K562 (cell line): ENCODE data around the gene ATP5F1D. TPM values are rescaled to one million over a fixed set of nuclear protein-coding genes. Genes with fewer than 3 reads are reported as not detected.

Experiments used
- CHD2 ChIP-seq: IDR thresholded peaks from 2 replicates; pipeline ENCODE4 v1.6.1; 2011; ENCODE audit warnings: low read depth, low read length
- CTBP1 ChIP-seq: fragments of 450-650 bp; IDR thresholded peaks from 2 replicates; pipeline ENCODE4 v1.6.1; 2016; ENCODE audit warnings: borderline replicate concordance
- DDX20 ChIP-seq: fragments of 450-650 bp; IDR thresholded peaks from 2 replicates; pipeline ENCODE4 v1.6.1; 2016; ENCODE audit warnings: missing genetic modification characterization, low read depth, mild to moderate bottlenecking, missing compliant biosample characterization, moderate library complexity
- FOXA1 ChIP-seq: fragments of 450-650 bp; IDR thresholded peaks from 2 replicates; pipeline ENCODE4 v1.6.1; 2016; ENCODE audit warnings: mild to moderate bottlenecking, borderline replicate concordance
- IRF2 ChIP-seq: sonication (generic); formaldehyde crosslinking; IDR thresholded peaks from 2 replicates; pipeline ENCODE4 v1.8.1; 2022; ENCODE audit warnings: mild to moderate bottlenecking, missing genetic modification reagents
- NR4A1 ChIP-seq, 2 experiments: fragments of 250-450 bp in 1 of 2; fragments of 450-650 bp in 1 of 2; sonication (Bioruptor Pico) in 1 of 2; IDR thresholded peaks; 2 replicates each; pipeline versions ENCODE4 v1.4.0 to v1.6.1; 2016 to 2020; ENCODE audit warnings: mild to moderate bottlenecking in 2 of 2, missing compliant biosample characterization in 1 of 2, missing genetic modification characterization in 1 of 2, moderate library complexity in 1 of 2
- SMAD2 ChIP-seq: fragments of 150-350 bp; IDR thresholded peaks from 2 replicates; pipeline ENCODE4 v1.6.1; 2014; ENCODE audit warnings: low read depth, mild to moderate bottlenecking, low read length
- SP1 ChIP-seq: sonication (generic); formaldehyde crosslinking; IDR thresholded peaks from 2 replicates; pipeline ENCODE4 v1.8.1; 2022; ENCODE audit warnings: mild to moderate bottlenecking, missing genetic modification reagents
- STAG1 ChIP-seq: sonication (generic); formaldehyde crosslinking; IDR thresholded peaks from 2 replicates; pipeline ENCODE4 v1.5.0; 2020; ENCODE audit warnings: missing genetic modification reagents, borderline replicate concordance
- ZNF354B ChIP-seq: fragments of 250-450 bp; sonication (Bioruptor Pico); IDR thresholded peaks from 2 replicates; pipeline ENCODE4 v1.4.0; 2020
- ZZZ3 ChIP-seq: fragments of 450-650 bp; IDR thresholded peaks from 2 replicates; pipeline ENCODE4 v1.6.1; 2016; ENCODE audit warnings: antibody characterized with exemption, mild to moderate bottlenecking, moderate library complexity
- polyA plus RNA-seq, 8 experiments: library from polyadenylated mRNA; depleted of rRNA in 4 of 8; stranded (reverse) in 5 of 8; unstranded in 3 of 8; fragments of >200 nt; fragmentation: Nextera tagmentation in 2 of 8; fragmentation: Illumina TruSeq in 1 of 8; extraction: Ambion mirVana in 2 of 8; extraction: Trizol in 1 of 8; gene quantifications; 2 replicates each; pipeline versions ENCODE4 v1.2.1 to v1.2.3, GENCODE V29; 2011 to 2014; ENCODE audit warnings: inconsistent platforms in 1 of 8, missing spikeins in 1 of 8
- total RNA-seq, 7 experiments: library from RNA; depleted of rRNA in 6 of 7; stranded (reverse); fragments of >200 nt in 6 of 7; fragmentation: Illumina TruSeq in 2 of 7; extraction: Trizol in 2 of 7; gene quantifications; 2 replicates each; pipeline versions ENCODE4 v1.2.1 to v1.2.3, GENCODE V29; 2011 to 2021; ENCODE audit warnings: low replicate concordance in 1 of 7
- TF ChIP-seq, protein P1 (sequence below): sonication (generic); formaldehyde crosslinking; IDR thresholded peaks from 2 replicates; pipeline ENCODE4 v1.8.0; 2022; ENCODE audit warnings: missing genetic modification reagents, mild to moderate bottlenecking, borderline replicate concordance
- TF ChIP-seq, protein P2 (sequence below): sonication (generic); formaldehyde crosslinking; IDR thresholded peaks from 2 replicates; pipeline ENCODE4 v1.8.0; 2022; ENCODE audit warnings: missing genetic modification reagents, mild to moderate bottlenecking, moderate library complexity, borderline replicate concordance
- TF ChIP-seq, protein P3 (sequence below), 3 experiments: fragments of 200-800 bp in 1 of 3; sonication (Bioruptor generic) in 1 of 3; sonication (generic) in 1 of 3; formaldehyde crosslinking in 1 of 3; IDR thresholded peaks; 2 replicates each; pipeline versions ENCODE4 v1.6.1 to v1.8.0; 2016 to 2022; ENCODE audit warnings: mild to moderate bottlenecking in 2 of 3, missing compliant biosample characterization in 2 of 3, missing genetic modification characterization in 2 of 3, missing genetic modification reagents in 1 of 3
- TF ChIP-seq, protein P4 (sequence below): conservative IDR thresholded peaks from 2 replicates; pipeline ENCODE4 v1.6.1; 2011; ENCODE audit warnings: low read depth, mild to moderate bottlenecking, low read length; ENCODE audit not compliant: control insufficient read depth
- TF ChIP-seq, protein P5 (sequence below): IDR thresholded peaks from 2 replicates; pipeline ENCODE4 v1.6.1; 2011; ENCODE audit warnings: borderline replicate concordance, low read depth, mild to moderate bottlenecking, moderate library complexity, low read length; ENCODE audit not compliant: insufficient read depth, poor library complexity, severe bottlenecking

ATP5F1D gene
- total and polyA plus RNA-seq, 9 of the 15 experiments (the other 6 are each of a cell fraction or from before 2014, with no cell fraction given) = 3.9 to 409 (median 36.8) TPM

DNA sequence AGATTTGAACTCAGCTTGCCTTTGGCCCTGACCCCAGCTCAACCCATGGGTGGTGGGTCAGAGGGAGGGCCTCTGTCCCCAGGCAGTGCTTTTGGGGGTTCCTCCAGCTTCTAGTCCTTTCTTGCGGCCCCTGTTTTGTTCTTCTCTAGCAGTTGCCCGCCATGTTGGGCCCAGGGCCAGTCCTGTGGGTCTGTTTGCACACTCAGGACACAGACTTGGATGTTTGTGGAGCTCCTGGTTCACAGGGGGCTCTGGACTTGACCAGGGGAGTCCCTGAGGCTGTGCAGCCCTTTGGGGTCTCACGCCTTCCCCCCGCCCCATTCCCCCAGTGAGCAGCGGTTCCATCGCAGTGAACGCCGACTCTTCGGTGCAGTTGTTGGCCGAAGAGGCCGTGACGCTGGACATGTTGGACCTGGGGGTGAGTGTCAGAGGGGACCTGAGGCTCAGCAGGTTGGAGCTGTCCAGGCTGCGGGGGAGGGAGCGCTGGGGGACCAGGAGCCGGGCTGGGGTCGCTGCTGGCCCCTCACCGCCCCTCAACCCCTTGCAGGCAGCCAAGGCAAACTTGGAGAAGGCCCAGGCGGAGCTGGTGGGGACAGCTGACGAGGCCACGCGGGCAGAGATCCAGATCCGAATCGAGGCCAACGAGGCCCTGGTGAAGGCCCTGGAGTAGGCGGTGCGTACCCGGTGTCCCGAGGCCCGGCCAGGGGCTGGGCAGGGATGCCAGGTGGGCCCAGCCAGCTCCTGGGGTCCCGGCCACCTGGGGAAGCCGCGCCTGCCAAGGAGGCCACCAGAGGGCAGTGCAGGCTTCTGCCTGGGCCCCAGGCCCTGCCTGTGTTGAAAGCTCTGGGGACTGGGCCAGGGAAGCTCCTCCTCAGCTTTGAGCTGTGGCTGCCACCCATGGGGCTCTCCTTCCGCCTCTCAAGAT, 2.5 kb downstream of the ATP5F1D start (continued):
- TF ChIP-seq, protein P1, sequence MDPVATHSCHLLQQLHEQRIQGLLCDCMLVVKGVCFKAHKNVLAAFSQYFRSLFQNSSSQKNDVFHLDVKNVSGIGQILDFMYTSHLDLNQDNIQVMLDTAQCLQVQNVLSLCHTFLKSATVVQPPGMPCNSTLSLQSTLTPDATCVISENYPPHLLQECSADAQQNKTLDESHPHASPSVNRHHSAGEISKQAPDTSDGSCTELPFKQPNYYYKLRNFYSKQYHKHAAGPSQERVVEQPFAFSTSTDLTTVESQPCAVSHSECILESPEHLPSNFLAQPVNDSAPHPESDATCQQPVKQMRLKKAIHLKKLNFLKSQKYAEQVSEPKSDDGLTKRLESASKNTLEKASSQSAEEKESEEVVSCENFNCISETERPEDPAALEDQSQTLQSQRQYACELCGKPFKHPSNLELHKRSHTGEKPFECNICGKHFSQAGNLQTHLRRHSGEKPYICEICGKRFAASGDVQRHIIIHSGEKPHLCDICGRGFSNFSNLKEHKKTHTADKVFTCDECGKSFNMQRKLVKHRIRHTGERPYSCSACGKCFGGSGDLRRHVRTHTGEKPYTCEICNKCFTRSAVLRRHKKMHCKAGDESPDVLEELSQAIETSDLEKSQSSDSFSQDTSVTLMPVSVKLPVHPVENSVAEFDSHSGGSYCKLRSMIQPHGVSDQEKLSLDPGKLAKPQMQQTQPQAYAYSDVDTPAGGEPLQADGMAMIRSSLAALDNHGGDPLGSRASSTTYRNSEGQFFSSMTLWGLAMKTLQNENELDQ (CRISPR knock-in tag) = no peak
- TF ChIP-seq FOXA1 (no peak), DDX20 (tag) (no peak), SMAD2 (no peak), ZNF354B (CRISPR knock-in tag) (no peak), IRF2 (no peak), CTBP1 (no peak; the same call in 1 of the 2 replicates), STAG1 (peak; percentile 91), ZZZ3 (no peak), NR4A1 (CRISPR knock-in tag; IDR thresholded peaks at IDR 0.05) (no peak), NR4A1 (tag; IDR thresholded peaks at IDR 0.05) (0 out of 2 replicates have a peak, but pooled peaks have one; percentile 19), SP1 (CRISPR knock-in tag) (peak; percentile 71), CHD2 (no peak)
- TF ChIP-seq, protein P2, sequence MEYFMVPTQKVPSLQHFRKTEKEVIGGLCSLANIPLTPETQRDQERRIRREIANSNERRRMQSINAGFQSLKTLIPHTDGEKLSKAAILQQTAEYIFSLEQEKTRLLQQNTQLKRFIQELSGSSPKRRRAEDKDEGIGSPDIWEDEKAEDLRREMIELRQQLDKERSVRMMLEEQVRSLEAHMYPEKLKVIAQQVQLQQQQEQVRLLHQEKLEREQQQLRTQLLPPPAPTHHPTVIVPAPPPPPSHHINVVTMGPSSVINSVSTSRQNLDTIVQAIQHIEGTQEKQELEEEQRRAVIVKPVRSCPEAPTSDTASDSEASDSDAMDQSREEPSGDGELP (CRISPR knock-in tag) = peak; percentile 79
- TF ChIP-seq, protein P3, sequence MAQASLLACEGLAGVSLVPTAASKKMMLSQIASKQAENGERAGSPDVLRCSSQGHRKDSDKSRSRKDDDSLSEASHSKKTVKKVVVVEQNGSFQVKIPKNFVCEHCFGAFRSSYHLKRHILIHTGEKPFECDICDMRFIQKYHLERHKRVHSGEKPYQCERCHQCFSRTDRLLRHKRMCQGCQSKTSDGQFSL (CRISPR knock-in tag; IDR thresholded peaks at IDR 0.05) = peak; percentile 63; the same call in 1 of the 2 replicates
- TF ChIP-seq, protein P3 (tag; IDR thresholded peaks at IDR 0.05) = no peak
- TF ChIP-seq, protein P4, sequence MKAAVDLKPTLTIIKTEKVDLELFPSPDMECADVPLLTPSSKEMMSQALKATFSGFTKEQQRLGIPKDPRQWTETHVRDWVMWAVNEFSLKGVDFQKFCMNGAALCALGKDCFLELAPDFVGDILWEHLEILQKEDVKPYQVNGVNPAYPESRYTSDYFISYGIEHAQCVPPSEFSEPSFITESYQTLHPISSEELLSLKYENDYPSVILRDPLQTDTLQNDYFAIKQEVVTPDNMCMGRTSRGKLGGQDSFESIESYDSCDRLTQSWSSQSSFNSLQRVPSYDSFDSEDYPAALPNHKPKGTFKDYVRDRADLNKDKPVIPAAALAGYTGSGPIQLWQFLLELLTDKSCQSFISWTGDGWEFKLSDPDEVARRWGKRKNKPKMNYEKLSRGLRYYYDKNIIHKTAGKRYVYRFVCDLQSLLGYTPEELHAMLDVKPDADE = peak; percentile 73; the same call in 1 of the 2 replicates
- TF ChIP-seq, protein P5, sequence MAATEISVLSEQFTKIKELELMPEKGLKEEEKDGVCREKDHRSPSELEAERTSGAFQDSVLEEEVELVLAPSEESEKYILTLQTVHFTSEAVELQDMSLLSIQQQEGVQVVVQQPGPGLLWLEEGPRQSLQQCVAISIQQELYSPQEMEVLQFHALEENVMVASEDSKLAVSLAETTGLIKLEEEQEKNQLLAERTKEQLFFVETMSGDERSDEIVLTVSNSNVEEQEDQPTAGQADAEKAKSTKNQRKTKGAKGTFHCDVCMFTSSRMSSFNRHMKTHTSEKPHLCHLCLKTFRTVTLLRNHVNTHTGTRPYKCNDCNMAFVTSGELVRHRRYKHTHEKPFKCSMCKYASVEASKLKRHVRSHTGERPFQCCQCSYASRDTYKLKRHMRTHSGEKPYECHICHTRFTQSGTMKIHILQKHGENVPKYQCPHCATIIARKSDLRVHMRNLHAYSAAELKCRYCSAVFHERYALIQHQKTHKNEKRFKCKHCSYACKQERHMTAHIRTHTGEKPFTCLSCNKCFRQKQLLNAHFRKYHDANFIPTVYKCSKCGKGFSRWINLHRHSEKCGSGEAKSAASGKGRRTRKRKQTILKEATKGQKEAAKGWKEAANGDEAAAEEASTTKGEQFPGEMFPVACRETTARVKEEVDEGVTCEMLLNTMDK = peak; percentile 76
